Right lobe of liver (tissue), 6 donors: ENCODE results near the gene ANKRD29. TPM values are rescaled to one million over a fixed set of nuclear protein-coding genes. Genes with fewer than 3 reads are reported as not detected.

Source experiments
- ATAC-seq, 4 donors: fragments of 200-7000 bp; cut with Tn5 transposase; one replicate each; pipeline ENCODE4 v1.9.1; 2020; ENCODE audit warnings: mild to moderate bottlenecking in 4 of 4, moderate library complexity in 4 of 4
- DNase-seq, 3 donors: peaks; one replicate each; pipeline ENCODE4 v3.0.0-alpha.2; 2020
- H3K27ac ChIP-seq, 3 donors: fragments of 200-600 bp; one replicate each; pipeline ENCODE4 v1.8.0; 2022
- H3K27me3 ChIP-seq, 2 donors: fragments of 200-600 bp; one replicate each; pipeline ENCODE4 v1.8.0; 2022
- H3K36me3 ChIP-seq, 4 donors: fragments of 200-600 bp; sonication (generic) in 1 of 4; one replicate each; pipeline versions ENCODE4 v1.5.1 to v1.8.0; 2017 to 2022; ENCODE audit warnings: control low read depth in 1 of 4
- H3K4me1 ChIP-seq, 4 donors: fragments of 200-600 bp; sonication (generic) in 1 of 4; one replicate each; pipeline versions ENCODE4 v1.5.1 to v1.8.0; 2017 to 2022; ENCODE audit warnings: control low read depth in 1 of 4
- H3K4me3 ChIP-seq, 3 donors: fragments of 200-600 bp; one replicate each; pipeline ENCODE4 v1.8.0; 2022
- H3K9me3 ChIP-seq, 4 donors: fragments of 200-600 bp; sonication (generic) in 1 of 4; one replicate each; pipeline versions ENCODE4 v1.5.1 to v1.8.0; 2017 to 2022; ENCODE audit warnings: control low read depth in 1 of 4
- POLR2A ChIP-seq: fragments of 450-650 bp; IDR thresholded peaks from one replicate; pipeline ENCODE4 v1.6.1; 2017; ENCODE audit warnings: antibody characterized with exemption, mild to moderate bottlenecking
- WGBS: methylation state at CpG from one replicate; pipeline ENCODE4 v1.1.6; 2018; ENCODE audit warnings: low coverage, low lambda C conversion rate; ENCODE audit not compliant: insufficient coverage; ENCODE audit errors: missing lambda C conversion rate; 5-methylcytosine and 5-hydroxymethylcytosine counted together
- intact Hi-C, 2 donors: fragments of 100-400 bp; cut with DNase I; formaldehyde crosslinking; loops; one replicate each; pipeline versions ENCODE4 v1.11.2 to v1.14.1; 2022
- total RNA-seq, 6 experiments: library from RNA; depleted of rRNA in 2 of 6; stranded (reverse); fragments of >200 nt in 2 of 6; fragmentation: NEBNext Ultra II Directional in 3 of 6; extraction: Animal tissue kit (Norgen Biotek cat#: 25700) in 3 of 6; gene quantifications; one replicate each; pipeline versions ENCODE4 v1.1.0 to v1.2.4, GENCODE V29; 2016 to 2023
- TF ChIP-seq, protein P1 (sequence below), 4 donors: fragments of 200-600 bp in 3 of 4; fragments of 450-650 bp in 1 of 4; IDR thresholded peaks; one replicate each; pipeline versions ENCODE4 v1.5.1 to v1.8.0; 2016 to 2022; ENCODE audit warnings: antibody characterized with exemption in 4 of 4, mild to moderate bottlenecking in 2 of 4
- donor health status: DM: no; HTN: yes; CAD: no.
- donor health status: DM: no; HTN: no; CAD: no.
- donor health status: DM: no; HTN: no; CAD: no.
- donor health status: DM: no; HTN: yes; CAD: no.
- donor health status: DM: no; HTN: yes; CAD: no.

The ANKRD29 gene
- total RNA-seq, 6 experiments from 2014 or later = 0.39 to 4.8 (median 1.1) TPM

DNA sequence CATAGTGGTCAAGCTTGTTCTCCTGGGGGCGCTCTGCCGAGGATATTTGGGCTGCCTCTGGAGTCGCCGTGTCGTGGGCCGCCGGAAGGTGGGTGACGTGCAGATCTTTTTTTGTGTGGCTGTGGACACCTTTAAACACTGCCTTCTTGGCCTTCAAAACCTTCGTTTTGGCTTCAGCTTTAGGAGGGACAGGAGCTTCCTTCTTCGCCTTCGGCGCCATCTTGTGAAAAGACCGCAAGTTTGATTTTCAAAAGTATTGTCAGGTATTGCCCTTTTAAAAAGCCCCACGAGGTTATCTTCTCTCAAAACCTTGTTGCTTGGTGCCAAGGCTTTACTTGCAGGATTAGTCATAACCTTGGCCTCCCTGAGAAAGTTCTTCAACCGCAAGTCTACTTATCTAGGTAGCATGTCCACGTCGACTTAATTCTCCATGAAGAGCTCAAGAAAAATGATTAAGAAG, 47.4 kb upstream of the ANKRD29 start:
- H3K4me3 ChIP-seq = no peak overlapping the region
- no peaks in the 10 kb centered on the region for H3K9me3 ChIP-seq
- no peak for DNase-seq
- WGBS = 89% methylated on average over 17 of the region's 17 CpGs
- no peaks in the 10 kb centered on the region for H3K36me3 ChIP-seq
- no peak overlapping the region for H3K27ac ChIP-seq
- intact Hi-C loops = no loop called here
- H3K4me1 ChIP-seq = no peaks in the 10 kb centered on the region
- no peaks in the 10 kb centered on the region for H3K27me3 ChIP-seq
- ATAC-seq = no peak
- TF ChIP-seq, protein P1, sequence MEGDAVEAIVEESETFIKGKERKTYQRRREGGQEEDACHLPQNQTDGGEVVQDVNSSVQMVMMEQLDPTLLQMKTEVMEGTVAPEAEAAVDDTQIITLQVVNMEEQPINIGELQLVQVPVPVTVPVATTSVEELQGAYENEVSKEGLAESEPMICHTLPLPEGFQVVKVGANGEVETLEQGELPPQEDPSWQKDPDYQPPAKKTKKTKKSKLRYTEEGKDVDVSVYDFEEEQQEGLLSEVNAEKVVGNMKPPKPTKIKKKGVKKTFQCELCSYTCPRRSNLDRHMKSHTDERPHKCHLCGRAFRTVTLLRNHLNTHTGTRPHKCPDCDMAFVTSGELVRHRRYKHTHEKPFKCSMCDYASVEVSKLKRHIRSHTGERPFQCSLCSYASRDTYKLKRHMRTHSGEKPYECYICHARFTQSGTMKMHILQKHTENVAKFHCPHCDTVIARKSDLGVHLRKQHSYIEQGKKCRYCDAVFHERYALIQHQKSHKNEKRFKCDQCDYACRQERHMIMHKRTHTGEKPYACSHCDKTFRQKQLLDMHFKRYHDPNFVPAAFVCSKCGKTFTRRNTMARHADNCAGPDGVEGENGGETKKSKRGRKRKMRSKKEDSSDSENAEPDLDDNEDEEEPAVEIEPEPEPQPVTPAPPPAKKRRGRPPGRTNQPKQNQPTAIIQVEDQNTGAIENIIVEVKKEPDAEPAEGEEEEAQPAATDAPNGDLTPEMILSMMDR (IDR thresholded peaks at IDR 0.05) = no peak
- no peak for TF ChIP-seq POLR2A

DNA sequence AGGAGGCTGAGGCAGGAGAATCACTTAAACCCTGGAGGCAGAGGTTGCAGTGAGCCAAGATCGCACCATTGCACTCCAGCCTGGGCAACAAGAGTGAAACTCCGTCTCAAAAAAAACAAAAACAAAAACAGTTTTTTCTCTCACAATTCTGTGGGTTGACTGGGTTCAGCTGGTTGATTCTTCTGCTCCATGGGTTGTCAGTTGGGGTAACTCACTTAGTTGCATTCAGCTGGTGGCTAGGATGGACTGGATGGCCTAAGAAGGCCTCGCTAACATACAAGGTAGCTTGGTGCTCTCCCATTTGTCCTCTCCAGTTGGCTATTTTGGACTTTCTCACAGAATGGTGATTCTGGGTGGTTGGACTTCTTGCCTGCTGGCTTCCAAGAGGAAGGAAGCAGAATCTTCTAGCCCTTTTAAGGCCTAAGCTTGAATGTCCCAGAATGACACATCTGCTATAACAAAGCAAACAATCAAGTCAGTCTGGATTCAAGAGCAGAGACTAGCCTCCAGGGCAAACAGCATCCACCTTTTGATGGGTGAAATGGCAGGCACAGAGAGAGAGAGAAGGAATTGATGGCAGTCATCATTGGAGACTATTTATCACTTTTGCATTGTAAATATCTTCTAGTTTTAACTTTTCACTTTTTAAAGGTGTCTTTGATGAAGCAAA, 44.4 kb upstream of the ANKRD29 start:
- Histone ChIP-seq H3K4me1 (no peaks in the 10 kb centered on the region), H3K4me3 (no peak overlapping the region), H3K27ac (no peak overlapping the region), H3K36me3 (no peaks in the 10 kb centered on the region), H3K9me3 (no peaks in the 10 kb centered on the region), H3K27me3 (no peaks in the 10 kb centered on the region)
- intact Hi-C loops = no loop called here
- 94% methylated on average over 2 of the region's 3 CpGs for WGBS
- ATAC-seq (no peak), DNase-seq (no peak)
- TF ChIP-seq, protein P1 (IDR thresholded peaks at IDR 0.05) = no peak
- no peak for TF ChIP-seq POLR2A

DNA sequence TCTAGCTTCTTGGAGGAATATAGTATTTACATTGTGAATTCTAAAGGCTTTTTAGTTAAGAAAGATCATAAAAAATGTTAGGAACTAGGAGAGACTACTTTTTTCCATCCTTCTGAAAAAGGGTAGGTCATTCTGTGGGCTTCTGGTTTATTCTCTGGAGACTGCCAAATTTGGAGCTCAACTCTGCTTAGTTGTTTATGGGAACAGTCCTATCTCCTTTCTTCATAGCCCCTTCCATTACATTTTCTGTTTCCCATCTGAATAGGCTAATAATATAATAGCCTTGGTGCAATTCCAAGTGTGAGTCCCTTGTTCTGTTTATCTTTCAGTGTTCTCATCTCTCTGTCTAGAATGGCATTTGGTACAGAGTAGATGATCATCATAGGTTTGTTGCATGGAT, 42.1 kb upstream of the ANKRD29 start:
- no peak overlapping the region for H3K27ac ChIP-seq
- H3K4me3 ChIP-seq = no peak overlapping the region
- H3K27me3 ChIP-seq = no peaks in the 10 kb centered on the region
- ATAC-seq (no peak), DNase-seq (no peak)
- no peaks in the 10 kb centered on the region for H3K9me3 ChIP-seq
- no peaks in the 10 kb centered on the region for H3K4me1 ChIP-seq
- H3K36me3 ChIP-seq = no peaks in the 10 kb centered on the region
- no peak for TF ChIP-seq POLR2A
- TF ChIP-seq, protein P1 (IDR thresholded peaks at IDR 0.05) = no peak
- intact Hi-C loops = loop anchor here (5.0 kb wide), 1 partner anchor 83 kb away; no protein-coding TSS in a partner anchor

DNA sequence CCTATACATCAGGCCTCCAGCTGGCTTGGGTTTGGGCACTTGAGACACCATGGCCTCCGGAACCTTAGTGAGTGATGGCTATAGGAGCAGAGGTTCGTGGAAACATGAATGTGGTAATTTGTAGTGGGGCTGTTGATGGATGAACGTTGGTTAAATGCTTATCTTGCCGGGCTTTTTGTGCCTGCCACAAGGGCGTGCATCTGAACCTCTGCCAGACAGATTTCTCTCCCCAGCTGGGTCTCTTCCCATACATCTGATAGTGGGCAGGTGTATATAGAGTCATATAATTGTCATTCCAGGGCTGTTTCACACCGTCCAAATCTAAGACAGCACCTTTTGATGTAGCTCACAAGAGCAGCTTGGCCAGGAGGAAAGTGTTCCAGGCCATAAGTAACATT, 41.3 kb upstream of the ANKRD29 start:
- intact Hi-C loops = loop anchor here (5.0 kb wide), 1 partner anchor 82 kb away; no protein-coding TSS in a partner anchor
- Histone ChIP-seq H3K36me3 (no peaks in the 10 kb centered on the region), H3K27ac (no peak overlapping the region), H3K9me3 (no peaks in the 10 kb centered on the region), H3K27me3 (no peaks in the 10 kb centered on the region), H3K4me1 (no peaks in the 10 kb centered on the region), H3K4me3 (no peak overlapping the region)
- 43% methylated on average over 1 of the region's 6 CpGs for WGBS
- TF ChIP-seq, protein P1 (IDR thresholded peaks at IDR 0.05) = no peak
- no peak for TF ChIP-seq POLR2A
- ATAC-seq = no peak
- DNase-seq = no peak
